Endodermal cell (in vitro differentiated cells): ENCODE results near the gene HK3. TPM values are rescaled to one million over a fixed set of nuclear protein-coding genes. Genes with fewer than 3 reads are reported as not detected.

Source experiments
- DNase-seq: peaks from one replicate; pipeline ENCODE4 v3.0.0-alpha.2; 2017
- H3K27ac ChIP-seq: 2 replicates; pipeline ENCODE4 v1.5.1; 2013; ENCODE audit warnings: mild to moderate bottlenecking, low read depth, low read length, moderate library complexity
- H3K27me3 ChIP-seq: 2 replicates; pipeline ENCODE4 v1.6.1; 2013; ENCODE audit warnings: mild to moderate bottlenecking, low read length, moderate library complexity; ENCODE audit not compliant: insufficient read depth, control insufficient read depth, poor library complexity, severe bottlenecking
- H3K36me3 ChIP-seq: 2 replicates; pipeline ENCODE4 v1.7.0; 2013; ENCODE audit warnings: mild to moderate bottlenecking, low read length, moderate library complexity; ENCODE audit not compliant: control insufficient read depth, insufficient read depth
- H3K4me1 ChIP-seq: one replicate; pipeline ENCODE4 v1.7.0; 2013; ENCODE audit warnings: low read length; ENCODE audit not compliant: control insufficient read depth, insufficient read depth
- H3K4me3 ChIP-seq: 2 replicates; pipeline ENCODE4 v1.5.1; 2013; ENCODE audit warnings: mild to moderate bottlenecking, low read length, moderate library complexity
- H3K9ac ChIP-seq: 2 replicates; pipeline ENCODE4 v1.6.1; 2013; ENCODE audit warnings: mild to moderate bottlenecking, low read length, moderate library complexity; ENCODE audit not compliant: poor library complexity, severe bottlenecking; ENCODE audit errors: extremely low read depth
- H3K9me3 ChIP-seq: 2 replicates; pipeline ENCODE4 v1.6.1; 2013; ENCODE audit warnings: mild to moderate bottlenecking, low read length, moderate library complexity; ENCODE audit not compliant: control insufficient read depth
- H3K27ac Mint-ChIP-seq: 2 replicates; pipeline ENCODE4 v1.8.0; 2020; ENCODE audit warnings: mixed read lengths
- H3K27me3 Mint-ChIP-seq: 2 replicates; pipeline ENCODE4 v1.8.0; 2021; ENCODE audit warnings: mild to moderate bottlenecking, mixed read lengths; ENCODE audit not compliant: insufficient read depth
- H3K36me3 Mint-ChIP-seq: 2 replicates; pipeline ENCODE4 v1.8.0; 2020; ENCODE audit warnings: low read depth, mixed read lengths
- H3K4me1 Mint-ChIP-seq: 2 replicates; pipeline ENCODE4 v1.8.0; 2020; ENCODE audit warnings: mixed read lengths
- H3K4me3 Mint-ChIP-seq: 2 replicates; pipeline ENCODE4 v1.8.0; 2020; ENCODE audit warnings: mild to moderate bottlenecking, moderate library complexity, mixed read lengths
- H3K9me3 Mint-ChIP-seq: 2 replicates; pipeline ENCODE4 v1.8.0; 2020; ENCODE audit warnings: mild to moderate bottlenecking, mixed read lengths
- CTCF ChIP-seq: fragments of 200-600 bp; sonication (generic); conservative IDR thresholded peaks from 2 replicates; pipeline ENCODE4 v1.5.0; 2021; ENCODE audit warnings: antibody characterized with exemption, mild to moderate bottlenecking
- WGBS, 2 experiments: methylation state at CpG; one replicate each; pipeline versions ENCODE4 v1.1.5 to v1.1.7; 2013; ENCODE audit warnings: missing lambda C conversion rate in 2 of 2, mixed read lengths in 1 of 2; ENCODE audit not compliant: insufficient coverage in 1 of 2, insufficient read length in 1 of 2; 5-methylcytosine and 5-hydroxymethylcytosine counted together
- total RNA-seq, 2 donors: library from RNA; stranded (reverse); fragmentation: NEBNext Ultra II Directional in 1 of 2; extraction: Animal tissue kit (Norgen Biotek cat#: 25700) in 1 of 2; gene quantifications; 2 replicates in 1 of 2; 3 replicates in 1 of 2; pipeline ENCODE4 v1.2.1, GENCODE V29; 2021

The HK3 gene
- total RNA-seq, 2 donors from 2014 or later, result 0.55 TPM; not detected in 1

- no peaks in the 10 kb centered on the region for H3K4me1 ChIP-seq
- WGBS, 2 experiments, result 92 to 93% methylated on average over 17 to 21 of the region's 21 CpGs
- no peak for TF ChIP-seq CTCF
- Mint-ChIP-seq H3K9me3 (no peaks in the 10 kb centered on the region), H3K4me1 (peaks cover 2% of the 10 kb centered on the region), H3K4me3 (no peak overlapping the region), H3K36me3 (no peaks in the 10 kb centered on the region), H3K27ac (no peak overlapping the region), H3K27me3 (no peaks in the 10 kb centered on the region)
- no peak for DNase-seq
- H3K9me3 ChIP-seq, result no peaks in the 10 kb centered on the region
- H3K4me3 ChIP-seq, result no peak overlapping the region
- no peak overlapping the region for H3K9ac ChIP-seq
- H3K27ac ChIP-seq, result no peak overlapping the region
- no peaks in the 10 kb centered on the region for H3K27me3 ChIP-seq
- H3K36me3 ChIP-seq, result no peaks in the 10 kb centered on the region
Observed at GRCh38 chr5:176850371-176851245, 48.5 kb downstream of the HK3 start.

GRCh38 chr5:176849611-176850227 is 49.4 kb downstream of the HK3 start:
- no peaks in the 10 kb centered on the region for H3K27me3 ChIP-seq
- TF ChIP-seq CTCF, result no peak
- Mint-ChIP-seq H3K9me3 (no peaks in the 10 kb centered on the region), H3K4me1 (peaks cover 2% of the 10 kb centered on the region), H3K27ac (no peak overlapping the region), H3K36me3 (no peaks in the 10 kb centered on the region), H3K4me3 (no peak overlapping the region), H3K27me3 (no peaks in the 10 kb centered on the region)
- WGBS, 2 experiments, result 78 to 88% methylated on average over 1 to 7 of the region's 7 CpGs
- no peak overlapping the region for H3K9ac ChIP-seq
- H3K36me3 ChIP-seq, result no peaks in the 10 kb centered on the region
- H3K4me1 ChIP-seq, result no peaks in the 10 kb centered on the region
- no peak for DNase-seq
- H3K27ac ChIP-seq, result no peak overlapping the region
- H3K4me3 ChIP-seq, result no peak overlapping the region
- H3K9me3 ChIP-seq, result no peaks in the 10 kb centered on the region

GRCh38 chr5:176848651-176849050 is 50.5 kb downstream of the HK3 start:
- Mint-ChIP-seq H3K9me3 (no peaks in the 10 kb centered on the region), H3K36me3 (no peaks in the 10 kb centered on the region), H3K27me3 (no peaks in the 10 kb centered on the region), H3K4me3 (no peak overlapping the region), H3K27ac (no peak overlapping the region), H3K4me1 (peaks cover 2% of the 10 kb centered on the region)
- Histone ChIP-seq H3K9me3 (no peaks in the 10 kb centered on the region), H3K27me3 (no peaks in the 10 kb centered on the region), H3K36me3 (no peaks in the 10 kb centered on the region), H3K9ac (no peak overlapping the region), H3K4me3 (no peak overlapping the region), H3K27ac (no peak overlapping the region), H3K4me1 (no peaks in the 10 kb centered on the region)
- no peak for TF ChIP-seq CTCF
- 91 to 92% methylated on average over 2 to 13 of the region's 13 CpGs for WGBS, 2 experiments
- DNase-seq, result no peak
